ENCODE results near the gene CLSTN3. TPM values are rescaled to one million over a fixed set of nuclear protein-coding genes. Genes with fewer than 3 reads are reported as not detected.

The CLSTN3 gene
- total and polyA plus RNA-seq, 10 of the 15 experiments (the other 5 are each of a cell fraction or from before 2014, with no cell fraction given): 0.09 to 35.9 (median 11.3) TPM

DNA sequence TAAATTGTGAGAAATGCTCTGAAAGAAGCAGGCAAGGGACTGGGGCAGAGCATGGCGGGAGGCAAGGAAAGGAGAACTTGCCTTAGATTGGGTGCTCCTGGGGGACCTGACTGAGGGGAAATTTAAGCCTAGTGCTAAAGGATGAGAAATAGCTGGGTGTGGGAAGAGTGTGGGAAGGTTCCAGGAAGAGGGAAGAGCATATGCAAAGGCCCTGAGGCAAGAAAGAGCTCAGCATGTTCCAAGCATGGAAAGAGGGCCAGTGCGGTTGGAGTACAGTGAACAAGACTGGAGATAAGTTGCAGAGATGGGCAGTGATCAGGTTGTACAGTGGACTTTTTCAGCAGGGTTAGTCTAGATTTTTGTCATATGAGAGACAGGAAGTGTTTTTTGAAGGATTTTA lies 9.0 kb downstream of the CLSTN3 start:
- Histone ChIP-seq H3K27ac (ENCODE audit: control insufficient read depth, insufficient read depth) (no peak overlapping the region), H3K4me3 (no peak overlapping the region), H3K27me3 (replicated peaks in 1 of 2; ENCODE audit: control insufficient read depth in 2 of 2, insufficient read depth in 2 of 2, low read length in 1 of 2) (no peaks in the 10 kb centered on the region), H3K36me3 (ENCODE audit: control insufficient read depth in 2 of 2, insufficient read depth in 2 of 2, low read length in 1 of 2) (peaks cover 10 to 13% of the 10 kb centered on the region in 2 experiments; a peak in 3 of 4 replicates), H3K4me2 (ENCODE audit: control insufficient read depth, insufficient read depth) (no peak overlapping the region), H3K9me3 (replicated peaks; ENCODE audit: control insufficient read depth, insufficient read depth, low read length) (no peaks in the 10 kb centered on the region; the same call in 2 of the 3 replicates), H3K9ac (ENCODE audit: control insufficient read depth, insufficient read depth, low read length) (no peak overlapping the region), H4K20me1 (ENCODE audit: control insufficient read depth, insufficient read depth) (no peaks in the 10 kb centered on the region), H3K79me2 (ENCODE audit: control insufficient read depth, insufficient read depth, low read length) (no peaks in the 10 kb centered on the region), H3K4me1 (ENCODE audit: control insufficient read depth, insufficient read depth, low read length) (no peaks in the 10 kb centered on the region), H2AFZ (ENCODE audit: control insufficient read depth, low read depth, low read length) (no peak overlapping the region)
- FAIRE-seq (no peak), ATAC-seq (no peak), DNase-seq (ENCODE audit: low read depth, low spot score) (no peak)
- intact Hi-C loops (cut with micrococcal nuclease; ENCODE audit: unreplicated experiment) (no loop called here), in situ Hi-C loops (cut with MboI) (no loop called here)
- ChIA-PET SMC1A (ENCODE audit: uncharacterized antibody, unreplicated experiment) (interaction anchor here (1.2 kb wide), 1 partner anchor 37 kb away, joined by 4 read pairs; no protein-coding TSS in a partner anchor), CTCF (interaction anchor here (0.9 to 2.2 kb wide), 2 partner anchors 26 to 50 kb away, joined by 5 to 7 read pairs; no protein-coding TSS in a partner anchor), RAD21 (ENCODE audit: unreplicated experiment) (interaction anchor here (0.6 kb wide), 1 partner anchor 31 kb away, joined by 3 read pairs; no protein-coding TSS in a partner anchor), POLR2A (no interaction called here)
- no TSS peak for BruUV-seq (replicated peaks)
- WGBS (ENCODE audit: insufficient coverage, insufficient replicate concordance, low lambda C conversion rate, missing lambda C conversion rate): 97% methylated on average over 2 of the region's 2 CpGs
- no peak for TF ChIP-seq CBX5 (IDR thresholded peaks at IDR 0.05; ENCODE audit: low read depth)
- TF ChIP-seq YBX1 (IDR thresholded peaks at IDR 0.05): no peak
- TF ChIP-seq SUZ12 (IDR thresholded peaks at IDR 0.05; ENCODE audit: unreplicated experiment): no peak
- TF ChIP-seq, protein P1, sequence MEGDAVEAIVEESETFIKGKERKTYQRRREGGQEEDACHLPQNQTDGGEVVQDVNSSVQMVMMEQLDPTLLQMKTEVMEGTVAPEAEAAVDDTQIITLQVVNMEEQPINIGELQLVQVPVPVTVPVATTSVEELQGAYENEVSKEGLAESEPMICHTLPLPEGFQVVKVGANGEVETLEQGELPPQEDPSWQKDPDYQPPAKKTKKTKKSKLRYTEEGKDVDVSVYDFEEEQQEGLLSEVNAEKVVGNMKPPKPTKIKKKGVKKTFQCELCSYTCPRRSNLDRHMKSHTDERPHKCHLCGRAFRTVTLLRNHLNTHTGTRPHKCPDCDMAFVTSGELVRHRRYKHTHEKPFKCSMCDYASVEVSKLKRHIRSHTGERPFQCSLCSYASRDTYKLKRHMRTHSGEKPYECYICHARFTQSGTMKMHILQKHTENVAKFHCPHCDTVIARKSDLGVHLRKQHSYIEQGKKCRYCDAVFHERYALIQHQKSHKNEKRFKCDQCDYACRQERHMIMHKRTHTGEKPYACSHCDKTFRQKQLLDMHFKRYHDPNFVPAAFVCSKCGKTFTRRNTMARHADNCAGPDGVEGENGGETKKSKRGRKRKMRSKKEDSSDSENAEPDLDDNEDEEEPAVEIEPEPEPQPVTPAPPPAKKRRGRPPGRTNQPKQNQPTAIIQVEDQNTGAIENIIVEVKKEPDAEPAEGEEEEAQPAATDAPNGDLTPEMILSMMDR (IDR thresholded peaks at IDR 0.05 in 2 of 3, conservative IDR thresholded peaks at IDR 0.05 in 1 of 3; ENCODE audit: control insufficient read depth in 2 of 3, extremely low read depth in 1 of 3, insufficient read depth in 1 of 3, low read depth in 3 of 3, low read length in 3 of 3): no peak
- TF ChIP-seq, protein P2, sequence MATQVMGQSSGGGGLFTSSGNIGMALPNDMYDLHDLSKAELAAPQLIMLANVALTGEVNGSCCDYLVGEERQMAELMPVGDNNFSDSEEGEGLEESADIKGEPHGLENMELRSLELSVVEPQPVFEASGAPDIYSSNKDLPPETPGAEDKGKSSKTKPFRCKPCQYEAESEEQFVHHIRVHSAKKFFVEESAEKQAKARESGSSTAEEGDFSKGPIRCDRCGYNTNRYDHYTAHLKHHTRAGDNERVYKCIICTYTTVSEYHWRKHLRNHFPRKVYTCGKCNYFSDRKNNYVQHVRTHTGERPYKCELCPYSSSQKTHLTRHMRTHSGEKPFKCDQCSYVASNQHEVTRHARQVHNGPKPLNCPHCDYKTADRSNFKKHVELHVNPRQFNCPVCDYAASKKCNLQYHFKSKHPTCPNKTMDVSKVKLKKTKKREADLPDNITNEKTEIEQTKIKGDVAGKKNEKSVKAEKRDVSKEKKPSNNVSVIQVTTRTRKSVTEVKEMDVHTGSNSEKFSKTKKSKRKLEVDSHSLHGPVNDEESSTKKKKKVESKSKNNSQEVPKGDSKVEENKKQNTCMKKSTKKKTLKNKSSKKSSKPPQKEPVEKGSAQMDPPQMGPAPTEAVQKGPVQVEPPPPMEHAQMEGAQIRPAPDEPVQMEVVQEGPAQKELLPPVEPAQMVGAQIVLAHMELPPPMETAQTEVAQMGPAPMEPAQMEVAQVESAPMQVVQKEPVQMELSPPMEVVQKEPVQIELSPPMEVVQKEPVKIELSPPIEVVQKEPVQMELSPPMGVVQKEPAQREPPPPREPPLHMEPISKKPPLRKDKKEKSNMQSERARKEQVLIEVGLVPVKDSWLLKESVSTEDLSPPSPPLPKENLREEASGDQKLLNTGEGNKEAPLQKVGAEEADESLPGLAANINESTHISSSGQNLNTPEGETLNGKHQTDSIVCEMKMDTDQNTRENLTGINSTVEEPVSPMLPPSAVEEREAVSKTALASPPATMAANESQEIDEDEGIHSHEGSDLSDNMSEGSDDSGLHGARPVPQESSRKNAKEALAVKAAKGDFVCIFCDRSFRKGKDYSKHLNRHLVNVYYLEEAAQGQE (IDR thresholded peaks at IDR 0.05; ENCODE audit: low read depth, low read length): no peak
- TF ChIP-seq PML (IDR thresholded peaks at IDR 0.05; ENCODE audit: low read length): no peak
- TF ChIP-seq SP1 (IDR thresholded peaks at IDR 0.05; ENCODE audit: low read depth, low read length): no peak
- TF ChIP-seq, protein P3, sequence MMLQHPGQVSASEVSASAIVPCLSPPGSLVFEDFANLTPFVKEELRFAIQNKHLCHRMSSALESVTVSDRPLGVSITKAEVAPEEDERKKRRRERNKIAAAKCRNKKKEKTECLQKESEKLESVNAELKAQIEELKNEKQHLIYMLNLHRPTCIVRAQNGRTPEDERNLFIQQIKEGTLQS (IDR thresholded peaks at IDR 0.05; ENCODE audit: borderline replicate concordance, extremely low read depth, low read depth, low read length): no peak
- no peak for TF ChIP-seq MXI1 (IDR thresholded peaks at IDR 0.05; ENCODE audit: low read depth, low read length)
- TF ChIP-seq, protein P4, sequence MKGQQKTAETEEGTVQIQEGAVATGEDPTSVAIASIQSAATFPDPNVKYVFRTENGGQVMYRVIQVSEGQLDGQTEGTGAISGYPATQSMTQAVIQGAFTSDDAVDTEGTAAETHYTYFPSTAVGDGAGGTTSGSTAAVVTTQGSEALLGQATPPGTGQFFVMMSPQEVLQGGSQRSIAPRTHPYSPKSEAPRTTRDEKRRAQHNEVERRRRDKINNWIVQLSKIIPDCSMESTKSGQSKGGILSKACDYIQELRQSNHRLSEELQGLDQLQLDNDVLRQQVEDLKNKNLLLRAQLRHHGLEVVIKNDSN (IDR thresholded peaks at IDR 0.05; ENCODE audit: borderline replicate concordance, extremely low read length, insufficient read depth, low read depth, low read length): no peak
- TF ChIP-seq MTA3 (IDR thresholded peaks at IDR 0.05; ENCODE audit: borderline replicate concordance, low read length): no peak
- no peak for TF ChIP-seq EGR1 (IDR thresholded peaks at IDR 0.05; ENCODE audit: borderline replicate concordance in 1 of 2, low read depth in 2 of 2, low read length in 2 of 2)
- no peak for TF ChIP-seq CEBPB (IDR thresholded peaks at IDR 0.05; ENCODE audit: borderline replicate concordance in 1 of 2, low read depth in 2 of 2, low read length in 2 of 2)
- no peak for TF ChIP-seq NR2C2 (IDR thresholded peaks at IDR 0.05; ENCODE audit: borderline replicate concordance, control insufficient read depth, insufficient read length, low read depth)
- TF ChIP-seq, protein P5, sequence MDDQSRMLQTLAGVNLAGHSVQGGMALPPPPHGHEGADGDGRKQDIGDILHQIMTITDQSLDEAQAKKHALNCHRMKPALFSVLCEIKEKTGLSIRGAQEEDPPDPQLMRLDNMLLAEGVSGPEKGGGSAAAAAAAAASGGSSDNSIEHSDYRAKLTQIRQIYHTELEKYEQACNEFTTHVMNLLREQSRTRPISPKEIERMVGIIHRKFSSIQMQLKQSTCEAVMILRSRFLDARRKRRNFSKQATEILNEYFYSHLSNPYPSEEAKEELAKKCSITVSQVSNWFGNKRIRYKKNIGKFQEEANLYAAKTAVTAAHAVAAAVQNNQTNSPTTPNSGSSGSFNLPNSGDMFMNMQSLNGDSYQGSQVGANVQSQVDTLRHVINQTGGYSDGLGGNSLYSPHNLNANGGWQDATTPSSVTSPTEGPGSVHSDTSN (IDR thresholded peaks at IDR 0.05; ENCODE audit: insufficient replicate concordance, low read depth, low read length): no peak
